Epithelial cell of esophagus (primary cell): ENCODE measurements around the gene HS6ST1.

Experiments
- DNase-seq: peaks from one replicate; pipeline ENCODE4 v3.0.0; 2010; ENCODE audit warnings: low read depth
- H3K4me3 ChIP-seq: 2 replicates; pipeline ENCODE4 v1.5.1; 2011; ENCODE audit warnings: mild to moderate bottlenecking, low read length, control low read depth
- CTCF ChIP-seq: IDR thresholded peaks from 2 replicates; pipeline ENCODE4 v1.5.1; 2011; ENCODE audit warnings: low read depth, mild to moderate bottlenecking, low read length, control low read depth, inconsistent platforms; ENCODE audit not compliant: insufficient read depth; ENCODE audit errors: missing control alignments

HS6ST1 gene

GRCh38 chr2:128285329-128285931 is 33.2 kb downstream of the HS6ST1 start:
- no peak for DNase-seq
- TF ChIP-seq CTCF: no peak
- no peak overlapping the region for H3K4me3 ChIP-seq

DNA sequence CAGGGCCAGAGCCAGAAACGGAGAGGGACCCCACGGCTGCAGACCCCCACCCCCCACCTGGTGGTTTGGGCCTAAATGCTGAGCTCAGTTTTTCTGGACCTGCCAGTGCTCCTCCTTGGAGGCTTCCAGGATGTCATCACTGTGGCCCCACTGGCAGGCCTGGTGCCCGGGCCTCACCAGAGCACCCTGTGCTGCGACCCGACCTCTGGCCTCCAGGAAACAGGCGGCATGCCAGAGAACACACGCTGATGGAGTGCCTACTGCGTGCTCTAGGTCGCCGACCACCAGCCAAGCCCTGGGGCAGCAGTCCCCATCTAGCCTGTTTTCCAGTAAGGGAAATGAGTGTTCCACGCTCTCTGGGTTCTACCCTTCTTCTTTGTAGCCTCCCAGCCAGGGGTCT is 33.8 kb downstream of the HS6ST1 start:
- H3K4me3 ChIP-seq: no peak overlapping the region
- no peak for DNase-seq
- no peak for TF ChIP-seq CTCF

GRCh38 chr2:128284037-128284441 is 34.6 kb downstream of the HS6ST1 start:
- H3K4me3 ChIP-seq: no peak overlapping the region
- no peak for TF ChIP-seq CTCF
- DNase-seq: no peak

- no peak for DNase-seq
- TF ChIP-seq CTCF: no peak
- no peak overlapping the region for H3K4me3 ChIP-seq
These were observed 35.5 kb downstream of the HS6ST1 start for GRCh38 chr2:128282976-128283810.

GRCh38 chr2:128282246-128282975 is 36.3 kb downstream of the HS6ST1 start:
- no peak overlapping the region for H3K4me3 ChIP-seq
- no peak for DNase-seq
- no peak for TF ChIP-seq CTCF

- DNase-seq: no peak
- H3K4me3 ChIP-seq: no peak overlapping the region
- TF ChIP-seq CTCF: no peak
These were observed 36.8 kb downstream of the HS6ST1 start for GRCh38 chr2:128281852-128282245.
